HepG2 (cell line): ENCODE data around the gene GNAI2. TPM values are rescaled to one million over a fixed set of nuclear protein-coding genes. Genes with fewer than 3 reads are reported as not detected.

ENCODE experiments used
- AGO2 ChIP-seq: fragments of 200-400 bp; formaldehyde crosslinking; optimal IDR thresholded peaks from 2 replicates; pipeline ENCODE3; 2017; ENCODE audit warnings: mild to moderate bottlenecking, low read depth, low read length, moderate library complexity
- ATF5 ChIP-seq: sonication (generic); formaldehyde crosslinking; IDR thresholded peaks from 2 replicates; pipeline ENCODE4 v1.4.0; 2020; ENCODE audit warnings: mild to moderate bottlenecking, low read depth, missing genetic modification reagents
- GABPA ChIP-seq, 2 experiments: IDR thresholded peaks; 2 replicates each; pipeline ENCODE4 v1.6.1; 2011 to 2016; ENCODE audit warnings: low read depth in 2 of 2, low read length in 1 of 2, missing biosample characterization in 1 of 2, missing genetic modification characterization in 1 of 2
- HNRNPL ChIP-seq: fragments of 200-400 bp; formaldehyde crosslinking; IDR thresholded peaks from 2 replicates; pipeline ENCODE4 v1.6.1; 2017; ENCODE audit warnings: mild to moderate bottlenecking, low read depth, low read length
- JUND ChIP-seq: sonication (generic); formaldehyde crosslinking; IDR thresholded peaks from 2 replicates; pipeline ENCODE4 v1.8.0; 2022; ENCODE audit warnings: mild to moderate bottlenecking, missing genetic modification reagents
- MXI1 ChIP-seq: IDR thresholded peaks from 3 replicates; pipeline ENCODE4 v1.6.1; 2012; ENCODE audit warnings: low read depth, low read length, inconsistent platforms, borderline replicate concordance
- NFYB ChIP-seq: sonication (generic); formaldehyde crosslinking; IDR thresholded peaks from 2 replicates; pipeline ENCODE4 v1.4.0; 2020; ENCODE audit warnings: missing genetic modification reagents
- POLR2AphosphoS2 ChIP-seq: IDR thresholded peaks from 2 replicates; pipeline ENCODE4 v1.6.1; 2011; ENCODE audit warnings: low read depth, low read length, improper control_type of control experiment
- SIX4 ChIP-seq: sonication (generic); formaldehyde crosslinking; IDR thresholded peaks from 2 replicates; pipeline ENCODE4 v1.4.0; 2020; ENCODE audit warnings: missing genetic modification reagents
- SNRNP70 ChIP-seq: fragments of 200-400 bp; formaldehyde crosslinking; IDR thresholded peaks from 2 replicates; pipeline ENCODE4 v1.6.1; 2017; ENCODE audit warnings: mild to moderate bottlenecking, low read depth, low read length, moderate library complexity
- TOE1 ChIP-seq: sonication (generic); formaldehyde crosslinking; IDR thresholded peaks from 2 replicates; pipeline ENCODE4 v1.4.0; 2020; ENCODE audit warnings: mild to moderate bottlenecking, missing genetic modification reagents
- ZBTB40 ChIP-seq, 2 experiments: fragments of 450-650 bp in 1 of 2; sonication (generic) in 1 of 2; formaldehyde crosslinking in 1 of 2; IDR thresholded peaks; 2 replicates each; pipeline versions ENCODE4 v1.6.1 to v1.8.0; 2016 to 2022; ENCODE audit warnings: antibody characterized with exemption in 1 of 2, mild to moderate bottlenecking in 1 of 2, missing genetic modification reagents in 1 of 2
- ZBTB46 ChIP-seq: sonication (generic); formaldehyde crosslinking; IDR thresholded peaks from 2 replicates; pipeline ENCODE4 v1.4.0; 2020; ENCODE audit warnings: mild to moderate bottlenecking, missing genetic modification reagents, borderline replicate concordance
- ZEB1 ChIP-seq: IDR thresholded peaks from 2 replicates; pipeline ENCODE4 v1.6.1; 2012; ENCODE audit warnings: mild to moderate bottlenecking, low read depth, inconsistent platforms; ENCODE audit not compliant: insufficient replicate concordance
- ZNF354B ChIP-seq: sonication (generic); formaldehyde crosslinking; IDR thresholded peaks from 2 replicates; pipeline ENCODE4 v1.8.0; 2022; ENCODE audit warnings: mild to moderate bottlenecking, missing genetic modification reagents
- ZNF558 ChIP-seq: sonication (generic); formaldehyde crosslinking; IDR thresholded peaks from 2 replicates; pipeline ENCODE4 v1.9.0; 2022; ENCODE audit warnings: mild to moderate bottlenecking, missing genetic modification reagents, borderline replicate concordance
- ZNF589 ChIP-seq: sonication (generic); formaldehyde crosslinking; conservative IDR thresholded peaks from 2 replicates; pipeline ENCODE4 v1.8.0; 2022; ENCODE audit warnings: mild to moderate bottlenecking, moderate library complexity, missing genetic modification reagents
- ZNF746 ChIP-seq: sonication (generic); formaldehyde crosslinking; IDR thresholded peaks from 2 replicates; pipeline ENCODE4 v1.8.0; 2022; ENCODE audit warnings: mild to moderate bottlenecking, missing genetic modification reagents
- polyA plus RNA-seq, 8 experiments: library from polyadenylated mRNA; depleted of rRNA in 3 of 8; stranded (reverse) in 7 of 8; unstranded in 1 of 8; fragments of >200 nt; fragmentation: Illumina TruSeq in 4 of 8; extraction: Trizol in 4 of 8; gene quantifications; 2 replicates each; pipeline versions ENCODE4 v1.2.1 to v1.2.3, GENCODE V29; 2011 to 2016; ENCODE audit warnings: low read depth in 4 of 8, missing spikeins in 1 of 8, mixed read lengths in 1 of 8; ENCODE audit not compliant: insufficient read depth in 1 of 8
- total RNA-seq, 5 experiments: library from RNA; depleted of rRNA; stranded (reverse); fragments of >200 nt; fragmentation: Illumina TruSeq; extraction: Trizol; gene quantifications; 2 replicates each; pipeline ENCODE4 v1.2.3, GENCODE V29; 2016; ENCODE audit warnings: low read depth in 1 of 5

GNAI2 gene
- total and polyA plus RNA-seq, 2 of the 13 experiments (the other 11 are each of a cell fraction or from before 2014, with no cell fraction given), result 51.1 to 66.2 TPM

GRCh38 chr3:50194128-50194902 is 41.7 kb upstream of the GNAI2 start (continued):
- TF ChIP-seq ZBTB40 (IDR thresholded peaks at IDR 0.05), result no peak
- peak; percentile 24; the same call in 1 of the 2 replicates for TF ChIP-seq ZBTB40 (CRISPR knock-in tag; IDR thresholded peaks at IDR 0.05)
- no peak for TF ChIP-seq ZNF558 (CRISPR knock-in tag)
- TF ChIP-seq ZNF354B (CRISPR knock-in tag), result no peak
- TF ChIP-seq TOE1 (CRISPR knock-in tag), result no peak
- 0 out of 2 replicates have a peak, but pooled peaks have one; percentile 79 for TF ChIP-seq ZBTB46 (CRISPR knock-in tag)
- TF ChIP-seq ATF5 (CRISPR knock-in tag), result no peak
- no peak for TF ChIP-seq JUND (CRISPR knock-in tag)
- TF ChIP-seq AGO2, result no peak
- TF ChIP-seq ZNF589 (CRISPR knock-in tag), result no peak
- TF ChIP-seq SIX4, result no peak
- peak; percentile 48; the same call in 1 of the 2 replicates for TF ChIP-seq ZNF746 (CRISPR knock-in tag)
- no peak for TF ChIP-seq NFYB
- peak; percentile 48; the same call in 1 of the 3 replicates for TF ChIP-seq MXI1
- TF ChIP-seq GABPA (IDR thresholded peaks at IDR 0.05; ENCODE audit: low read depth, low read length), result no peak
- no peak for TF ChIP-seq GABPA (CRISPR knock-in tag; IDR thresholded peaks at IDR 0.05; ENCODE audit: low read depth)
- TF ChIP-seq POLR2AphosphoS2, result no peak
- no peak for TF ChIP-seq ZEB1
- no peak for TF ChIP-seq HNRNPL
- TF ChIP-seq SNRNP70, result no peak
